ENCODE data around the gene RPF1.

- TF ChIP-seq EZH2 (IDR thresholded peaks at IDR 0.05; ENCODE audit: low read length), result no peak
- no peak for TF ChIP-seq CTCF (optimal IDR thresholded peaks at IDR 0.05 in 1 of 3, IDR thresholded peaks at IDR 0.05 in 1 of 3, conservative IDR thresholded peaks at IDR 0.05 in 1 of 3; ENCODE audit: extremely low read depth in 1 of 3, insufficient read depth in 2 of 3, low read length in 3 of 3)
Measured at GRCh38 chr1:84508510-84508909, 29.4 kb downstream of the RPF1 start.

Data from keratinocyte (primary cell).